Stromal cell of bone marrow (primary cell): ENCODE results near the gene NIPSNAP2.
"Not testable (repeated sequence)": the region's sequence is repeated elsewhere in the genome, so short reads cannot be mapped to it uniquely, and the experiment has no call there.

Experiments
- DNase-seq: peaks from one replicate; pipeline ENCODE4 v3.0.0-alpha.2; 2012; ENCODE audit warnings: low read depth

The NIPSNAP2 gene

DNA sequence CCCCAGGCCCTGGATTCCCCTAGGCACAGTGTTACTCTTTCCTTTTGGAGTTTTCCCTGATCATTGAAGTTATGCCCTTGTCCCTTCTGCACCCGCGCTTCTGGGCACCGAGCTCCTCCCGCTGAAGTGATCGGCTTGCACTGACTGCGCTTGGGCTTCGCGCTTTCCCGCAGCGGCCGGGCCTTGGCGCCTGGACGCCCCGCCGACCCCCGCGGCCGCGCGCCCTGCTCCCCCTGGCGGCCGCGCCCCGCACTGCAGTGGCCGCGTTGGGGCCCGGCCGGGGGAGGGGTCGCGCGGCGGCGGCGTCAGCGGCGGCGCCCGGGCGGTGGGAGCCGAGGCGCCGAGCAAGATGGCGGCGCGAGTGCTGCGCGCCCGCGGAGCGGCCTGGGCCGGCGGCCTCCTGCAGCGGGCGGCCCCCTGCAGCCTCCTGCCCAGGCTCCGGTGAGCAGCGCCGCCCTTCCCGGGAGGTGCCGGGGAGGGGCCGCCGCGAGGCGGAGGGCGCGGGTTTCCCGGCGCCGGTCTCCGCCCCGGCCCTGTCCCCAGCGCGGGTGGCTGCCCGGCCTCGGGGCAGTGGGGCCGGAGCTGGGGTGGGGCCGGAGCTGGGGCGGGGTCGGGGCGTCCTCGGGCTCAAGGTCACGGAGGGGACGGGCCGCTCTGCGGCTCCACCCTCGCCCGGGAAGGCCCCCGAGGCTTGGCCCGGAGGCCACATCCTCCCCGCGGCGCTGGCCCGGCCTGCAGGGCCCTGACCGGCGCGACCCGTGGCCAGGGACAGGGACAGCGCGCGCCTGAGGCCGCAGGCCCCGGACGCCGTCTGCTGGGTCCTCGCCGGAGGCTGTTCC lies at the start of gene NIPSNAP2:
Gene NIPSNAP2, plus strand, starts transcription at position 325 of the 839 bp plus-strand sequence. Its CDS starts 25 bp downstream, at position 350.
- peak; percentile 20 for DNase-seq

DNA sequence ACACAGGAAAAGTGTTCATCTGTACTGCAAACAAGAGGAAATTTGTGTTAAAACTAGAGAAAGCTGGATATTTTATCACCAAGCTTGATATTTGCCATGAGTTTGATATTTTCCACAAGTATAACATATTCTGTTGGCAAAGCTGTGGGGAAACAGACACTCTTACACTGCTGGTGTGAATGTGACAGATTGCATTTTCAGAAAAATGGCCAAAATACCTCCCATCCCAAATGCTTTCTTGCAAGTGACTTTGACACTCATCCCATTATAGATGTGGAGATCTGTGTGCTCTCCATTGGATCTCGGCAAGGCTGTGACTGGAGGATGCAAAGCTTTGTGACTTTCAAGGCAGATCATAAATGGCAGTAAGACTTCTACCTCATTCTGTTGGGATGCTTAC lies 46.6 kb upstream of the NIPSNAP2 start:
- DNase-seq, result no peak

DNA sequence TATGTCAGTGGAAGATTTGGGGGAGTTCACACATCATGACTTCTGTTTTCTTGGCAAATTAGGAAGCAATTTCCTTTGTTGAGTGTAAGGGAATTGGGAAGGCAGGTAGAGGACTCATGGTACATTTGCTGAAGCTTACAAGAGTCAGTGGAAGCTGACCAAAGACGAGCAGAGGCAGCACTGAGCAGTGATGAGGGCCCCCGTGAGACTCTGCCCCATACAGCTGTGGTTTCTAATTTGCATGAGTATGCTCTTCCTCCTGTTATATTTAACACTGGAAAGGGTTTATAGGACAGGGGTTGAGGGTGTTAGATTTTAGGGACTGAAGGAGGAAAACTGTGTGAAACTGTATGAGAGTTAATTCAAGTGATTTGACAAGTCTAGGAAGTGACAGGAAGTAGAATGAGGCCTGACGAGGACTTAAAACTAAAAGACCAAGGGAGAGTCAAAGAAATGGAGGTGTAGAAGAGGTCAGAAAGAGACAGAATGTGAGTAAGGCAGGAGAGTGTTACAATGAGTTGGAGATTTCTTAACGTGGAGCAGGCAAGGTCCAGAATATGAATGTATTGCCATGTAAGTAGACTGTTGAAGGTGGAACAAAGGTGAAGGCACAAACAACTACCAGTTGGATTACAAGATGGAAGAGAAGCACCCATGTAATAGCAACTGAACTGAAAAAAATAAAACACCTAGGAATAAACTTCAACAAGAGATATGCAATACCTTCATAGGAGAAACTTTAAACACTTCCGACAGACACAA lies 36.2 kb upstream of the NIPSNAP2 start:
- DNase-seq, result no peak

DNA sequence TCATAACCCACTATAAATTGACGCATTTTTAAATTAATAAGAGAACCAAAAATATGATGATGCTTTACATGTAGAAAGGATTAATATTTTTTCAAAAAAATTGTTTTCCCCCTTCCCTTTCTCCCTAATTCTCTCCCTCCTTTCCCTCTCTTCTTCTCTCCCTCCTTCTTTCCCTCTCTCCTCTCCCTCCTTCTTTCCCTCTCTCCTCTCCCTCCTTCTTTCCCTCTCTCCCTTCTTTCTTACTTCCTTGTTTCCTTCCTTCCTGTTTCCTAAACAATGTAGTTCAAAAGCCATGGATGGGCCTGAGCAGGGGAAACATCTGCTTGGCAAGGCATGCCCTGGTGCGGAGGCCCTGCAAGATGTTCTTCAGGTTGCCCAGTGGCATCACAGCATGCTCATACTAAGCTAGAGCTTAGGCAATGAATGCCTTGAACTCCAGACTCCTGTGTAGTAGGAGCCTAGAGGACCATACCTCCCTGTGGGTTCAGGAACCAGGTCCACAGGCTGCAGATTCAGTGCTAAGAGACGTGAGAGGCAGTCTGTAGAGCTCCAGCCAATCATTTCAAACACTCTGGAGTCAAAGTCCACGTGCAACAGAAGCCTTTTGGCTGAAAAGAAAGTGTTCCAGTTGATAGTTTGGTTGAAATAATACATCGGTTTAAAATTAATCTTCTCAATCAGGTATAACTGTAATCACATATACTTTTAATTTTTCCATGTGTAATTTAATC lies 32.8 kb upstream of the NIPSNAP2 start:
- DNase-seq, result no peak

DNA sequence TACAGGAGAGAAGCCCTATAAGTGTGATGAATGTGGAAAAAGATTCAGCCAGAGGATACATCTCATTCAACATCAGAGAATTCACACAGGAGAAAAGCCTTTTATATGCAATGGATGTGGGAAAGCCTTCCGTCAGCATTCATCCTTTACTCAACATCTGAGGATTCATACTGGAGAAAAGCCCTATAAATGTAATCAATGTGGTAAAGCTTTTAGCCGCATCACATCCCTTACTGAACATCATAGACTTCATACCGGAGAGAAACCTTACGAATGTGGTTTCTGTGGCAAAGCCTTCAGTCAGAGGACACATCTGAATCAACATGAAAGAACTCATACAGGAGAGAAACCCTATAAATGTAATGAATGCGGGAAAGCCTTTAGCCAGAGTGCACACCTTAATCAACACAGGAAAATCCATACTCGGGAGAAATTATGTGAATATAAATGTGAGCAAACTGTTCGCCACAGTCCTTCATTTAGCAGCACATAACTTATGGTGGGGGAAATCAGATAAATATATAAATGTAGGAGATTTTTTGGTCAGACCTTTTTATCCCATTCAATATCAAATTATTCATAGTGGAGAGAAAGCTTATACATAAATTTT lies 24.8 kb upstream of the NIPSNAP2 start:
- no peak for DNase-seq

DNA sequence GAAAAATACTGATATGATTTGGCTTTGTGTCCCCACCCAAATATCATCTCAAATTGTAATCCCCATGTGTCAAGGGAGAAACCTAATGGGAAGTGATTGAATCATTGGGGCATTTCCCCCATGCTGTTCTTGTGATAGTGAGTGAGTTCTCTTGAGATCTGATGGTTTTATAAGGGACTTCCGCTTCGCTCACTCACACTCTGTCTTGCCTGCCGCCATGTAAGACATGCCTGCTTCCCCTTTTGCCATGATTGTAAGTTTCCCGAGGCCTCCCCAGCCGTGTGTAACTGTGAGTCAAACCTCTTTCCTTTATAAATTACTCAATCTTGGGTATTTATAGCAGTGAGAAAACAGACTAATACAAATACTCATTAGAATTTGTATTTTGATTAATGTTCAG lies 17.8 kb upstream of the NIPSNAP2 start:
- no peak for DNase-seq

DNA sequence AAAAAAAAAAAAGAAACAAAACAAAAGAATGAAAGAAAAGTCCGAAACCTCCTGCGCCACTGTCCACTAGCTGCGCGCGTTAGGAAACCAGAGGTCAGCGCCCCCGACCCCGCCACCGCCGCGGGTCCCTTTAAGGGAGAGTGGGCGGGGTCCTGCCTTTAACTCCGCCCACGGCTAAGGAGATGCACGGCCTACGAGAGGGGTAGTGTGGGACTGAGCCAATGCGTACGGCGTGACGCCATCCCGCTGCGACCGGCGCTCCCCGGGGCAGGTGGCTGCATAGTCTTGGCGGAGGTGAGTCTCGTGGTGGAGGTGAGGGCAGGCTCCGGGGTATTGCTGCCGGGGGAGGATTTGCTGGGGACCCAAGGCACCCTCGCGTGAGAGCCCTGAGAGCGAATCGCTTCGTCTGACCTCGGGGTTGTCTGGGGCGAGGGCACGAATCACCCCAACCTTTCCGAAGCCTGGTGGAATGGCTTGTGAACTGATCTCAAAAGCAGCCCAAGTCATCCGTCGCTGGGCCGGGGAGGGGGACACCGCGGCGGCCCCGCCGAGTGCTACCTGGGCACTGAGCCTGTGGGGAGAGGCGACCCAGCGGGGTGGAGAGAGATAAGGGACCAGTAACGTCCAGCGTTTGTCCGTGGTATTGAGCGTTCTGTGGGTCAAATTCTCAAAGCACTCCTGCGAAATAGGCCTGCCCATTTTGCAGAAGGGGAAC lies 12.6 kb upstream of the NIPSNAP2 start, which contains the start of gene MRPS17:
Gene MRPS17, plus strand, starts transcription at position 241 of the 715 bp plus-strand sequence. CDS start 1,319 bp downstream, outside the sequence.
- peak; percentile 67 for DNase-seq

DNA sequence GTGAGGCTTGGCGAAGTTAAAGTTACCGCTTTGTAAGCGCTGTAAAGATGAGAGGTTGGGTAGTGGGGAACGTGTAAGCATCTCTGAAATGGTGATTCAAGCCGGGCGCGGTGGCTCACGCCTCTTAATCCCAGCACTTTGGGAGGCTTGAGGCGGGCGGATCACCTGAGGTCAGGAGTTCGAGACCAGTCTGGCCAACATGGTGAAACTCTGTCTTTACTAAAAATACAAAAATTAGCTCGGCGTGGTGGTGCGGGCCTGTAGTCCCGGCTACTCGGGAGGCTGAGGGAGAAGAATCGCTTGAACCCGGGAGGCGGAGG lies 12.1 kb upstream of the NIPSNAP2 start:
- DNase-seq, result not testable (repeated sequence)

DNA sequence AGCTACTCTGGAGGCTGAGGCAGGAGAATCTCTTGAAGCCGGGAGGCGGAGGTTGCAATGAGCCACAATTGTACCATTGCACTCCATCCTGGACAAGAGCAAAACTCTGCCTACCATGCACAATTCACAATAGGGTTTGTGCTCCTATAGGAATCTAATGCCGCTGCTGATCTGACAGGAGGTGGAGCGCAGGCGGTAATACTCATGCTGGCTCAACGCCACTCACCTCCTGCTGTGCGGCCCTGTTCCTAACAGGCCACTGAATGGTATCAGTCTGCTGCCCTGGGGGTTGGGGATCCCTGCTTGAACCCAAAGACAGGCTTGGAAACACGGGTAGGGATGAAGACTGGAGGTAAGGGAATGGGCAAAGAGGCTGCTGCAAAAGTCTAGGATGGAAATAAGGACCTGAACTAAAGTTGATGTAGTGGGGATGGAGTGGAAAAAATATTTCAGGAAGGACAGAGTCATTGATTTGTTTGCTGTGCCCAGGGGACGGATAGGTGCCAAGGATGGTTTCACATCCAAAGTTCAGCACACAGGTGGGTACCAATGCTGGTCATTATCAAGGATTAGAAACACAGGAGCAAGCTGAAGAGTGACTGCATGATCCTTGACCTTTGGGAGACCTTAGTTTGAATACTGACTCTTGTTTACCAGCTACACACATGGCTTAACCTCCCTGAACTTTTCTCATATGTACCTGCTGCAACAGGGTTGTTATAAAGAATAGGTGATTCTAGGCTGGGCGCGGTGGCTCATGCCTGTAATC lies 10.5 kb upstream of the NIPSNAP2 start:
- DNase-seq, result no peak

DNA sequence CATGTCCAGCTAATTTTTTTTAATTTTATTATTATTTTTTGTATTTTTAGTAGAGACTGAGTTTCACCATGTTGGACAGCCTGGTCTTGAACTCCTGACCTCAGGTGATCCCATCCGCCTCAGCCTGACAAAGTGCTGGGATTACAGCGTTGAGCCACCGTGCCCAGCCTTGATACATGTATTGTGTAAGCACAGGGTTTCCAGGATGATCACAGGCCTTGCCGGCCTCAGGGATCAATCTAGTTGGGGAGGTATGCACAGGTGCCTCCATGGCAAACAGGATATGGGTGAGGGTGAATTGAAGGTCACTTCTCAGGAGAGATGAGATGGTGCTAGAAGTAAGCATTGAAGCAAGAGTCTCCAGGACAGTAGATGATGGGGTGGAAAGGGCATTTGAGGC lies 7.2 kb upstream of the NIPSNAP2 start:
- no peak for DNase-seq

DNA sequence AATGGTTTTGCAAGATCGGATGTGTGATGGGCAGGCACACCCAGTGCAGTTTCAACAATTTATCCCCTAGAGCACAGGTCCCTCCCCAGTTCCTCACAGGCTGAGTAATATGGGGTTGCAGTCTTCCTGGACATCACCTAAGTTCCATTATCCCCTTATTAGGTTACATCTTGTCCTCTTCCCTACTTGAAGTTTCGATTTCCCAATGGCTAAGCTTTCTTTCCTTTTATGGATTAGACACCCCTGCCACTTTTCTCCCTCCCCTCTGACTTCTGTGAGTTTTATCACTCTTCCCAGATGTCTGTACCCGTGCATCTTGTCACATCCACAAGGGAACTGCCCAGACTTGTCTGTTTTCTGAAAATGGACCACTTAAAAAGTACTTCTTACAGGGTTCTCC lies 2.4 kb upstream of the NIPSNAP2 start:
- DNase-seq, result no peak

DNA sequence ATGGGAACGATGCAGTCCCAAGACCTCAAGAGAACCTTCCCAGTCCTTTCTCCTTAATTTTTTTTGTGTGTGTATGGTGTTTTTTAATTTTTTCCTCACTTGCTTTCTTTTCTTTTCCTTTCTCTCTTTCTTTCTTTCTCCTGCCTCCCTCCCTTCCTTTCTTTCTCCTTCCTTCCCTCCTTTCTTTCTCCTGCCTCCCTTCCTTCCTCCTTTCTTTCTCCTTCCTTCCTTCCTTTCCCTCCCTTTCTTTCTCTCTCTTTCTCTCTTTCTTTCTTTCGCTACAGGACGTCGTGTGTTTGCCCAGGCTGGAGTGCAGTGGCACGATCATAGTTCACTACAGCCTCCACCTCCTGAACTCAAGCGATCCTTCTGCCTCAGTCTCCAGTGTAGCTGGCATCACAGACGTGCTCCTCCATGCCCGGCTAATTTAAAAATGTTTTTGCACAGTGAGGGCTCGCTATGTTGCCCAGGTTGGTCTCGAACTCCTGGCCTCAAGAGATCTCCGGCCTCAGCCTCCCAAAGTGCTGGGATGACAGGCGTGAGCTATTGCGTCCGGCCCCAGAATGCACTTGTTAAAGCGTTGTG lies 709 bp upstream of the NIPSNAP2 start:
- DNase-seq, result no peak

DNA sequence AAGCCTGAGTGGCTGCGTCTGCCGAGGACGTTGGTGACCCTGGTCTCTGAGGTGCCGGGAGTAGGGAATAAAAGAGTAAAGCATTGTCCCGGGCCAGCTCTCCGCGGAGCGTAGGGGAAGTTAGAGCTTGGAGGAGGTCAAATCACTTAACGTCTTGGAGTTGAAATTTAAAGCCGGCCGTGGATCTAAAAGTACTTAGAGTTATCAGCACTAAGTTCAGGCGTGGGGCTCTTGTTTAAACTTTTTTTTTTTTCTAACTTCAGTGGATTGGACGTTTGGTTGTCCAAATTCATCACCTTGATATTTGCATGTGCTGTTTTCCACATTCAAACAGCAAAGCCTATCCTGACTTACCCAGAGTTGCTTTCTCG lies 700 bp downstream of the NIPSNAP2 start:
- DNase-seq, result no peak

DNA sequence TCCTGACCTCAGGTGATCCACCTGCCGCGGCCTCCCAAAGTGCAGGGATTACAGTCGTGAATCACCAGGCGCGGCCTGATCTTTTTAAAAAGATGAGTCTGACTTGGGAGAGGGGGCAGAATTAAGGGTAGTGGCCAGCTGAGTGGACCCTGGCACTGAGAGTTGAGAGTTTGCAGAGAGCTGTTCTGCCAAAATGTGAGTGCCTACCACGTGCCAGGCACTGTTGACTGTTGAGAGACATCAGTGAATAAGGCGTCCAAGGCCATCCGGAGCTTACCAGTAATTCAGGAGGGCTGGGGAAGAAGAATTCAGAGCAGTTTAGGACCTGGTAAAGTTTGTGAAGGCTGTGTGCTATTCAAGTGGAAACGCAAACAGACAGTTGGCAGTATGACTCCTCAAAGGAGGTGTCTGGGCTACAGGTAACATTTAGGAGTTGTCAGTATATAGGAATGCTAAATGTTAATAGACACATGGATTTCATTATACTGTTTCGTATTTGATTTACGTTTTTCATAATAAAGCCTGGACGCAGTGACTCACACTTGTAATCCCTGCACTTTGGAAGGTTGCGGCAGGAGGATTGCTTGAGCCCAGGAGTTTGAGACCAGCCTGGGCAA lies 1.5 kb downstream of the NIPSNAP2 start:
- no peak for DNase-seq

DNA sequence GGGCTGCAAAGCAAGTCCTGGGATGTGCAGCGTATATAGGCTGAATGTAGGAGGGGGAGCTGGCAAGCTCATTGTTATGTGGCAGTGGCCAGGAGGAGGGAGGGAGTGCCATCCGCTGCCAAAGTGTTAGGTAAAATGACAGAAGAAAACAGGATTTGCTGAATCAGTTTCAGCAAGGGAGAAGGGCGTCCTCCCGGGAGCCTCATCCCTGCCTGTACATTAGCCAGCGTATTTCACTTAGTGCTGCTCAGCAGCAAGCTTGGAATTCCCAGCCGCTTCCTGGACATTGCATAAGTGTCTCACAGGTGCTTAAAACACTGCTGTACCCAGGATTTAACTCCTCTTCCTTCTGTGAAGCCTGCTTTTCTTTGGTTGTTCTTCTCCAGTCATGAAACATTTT lies 2.5 kb downstream of the NIPSNAP2 start:
- no peak for DNase-seq

DNA sequence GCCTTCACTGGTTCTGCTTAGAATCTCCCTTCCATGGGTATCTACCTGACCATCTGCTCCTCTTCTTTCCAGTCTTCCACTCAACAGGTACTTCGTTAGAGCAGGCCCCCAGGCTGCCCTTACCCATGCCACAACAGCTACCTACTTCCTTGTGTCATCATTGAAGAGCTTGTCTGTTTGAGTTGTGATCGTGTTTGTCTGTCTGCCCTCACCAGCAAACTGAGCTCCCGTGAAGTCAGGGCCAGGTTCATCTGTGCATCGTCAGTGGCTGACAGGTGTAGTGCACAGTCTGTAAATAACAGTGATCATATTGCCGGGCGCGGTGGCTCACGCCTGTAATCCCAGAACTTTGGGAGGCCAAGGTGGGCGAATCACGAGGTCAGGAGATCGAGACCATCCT lies 5.0 kb downstream of the NIPSNAP2 start:
- DNase-seq, result no peak

DNA sequence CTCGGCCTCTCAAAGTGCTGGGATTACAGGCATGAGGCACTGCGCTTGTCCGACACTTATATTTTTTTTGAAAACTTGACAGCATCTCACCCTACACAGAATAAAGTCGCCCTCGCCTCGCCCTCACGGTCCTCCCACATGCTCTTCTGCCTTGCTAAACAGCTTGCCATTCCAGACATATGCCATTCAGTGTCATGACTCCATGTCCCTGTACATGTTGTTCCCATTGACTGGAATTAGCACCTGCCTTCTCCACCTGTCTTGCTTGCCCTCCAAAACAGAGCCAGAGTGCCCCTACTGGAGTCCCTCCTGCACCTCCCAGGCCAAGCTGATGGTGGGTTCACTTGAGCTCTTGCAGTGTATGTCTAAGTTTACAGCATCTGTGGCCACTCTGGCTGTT lies 6.2 kb downstream of the NIPSNAP2 start:
- DNase-seq, result no peak

DNA sequence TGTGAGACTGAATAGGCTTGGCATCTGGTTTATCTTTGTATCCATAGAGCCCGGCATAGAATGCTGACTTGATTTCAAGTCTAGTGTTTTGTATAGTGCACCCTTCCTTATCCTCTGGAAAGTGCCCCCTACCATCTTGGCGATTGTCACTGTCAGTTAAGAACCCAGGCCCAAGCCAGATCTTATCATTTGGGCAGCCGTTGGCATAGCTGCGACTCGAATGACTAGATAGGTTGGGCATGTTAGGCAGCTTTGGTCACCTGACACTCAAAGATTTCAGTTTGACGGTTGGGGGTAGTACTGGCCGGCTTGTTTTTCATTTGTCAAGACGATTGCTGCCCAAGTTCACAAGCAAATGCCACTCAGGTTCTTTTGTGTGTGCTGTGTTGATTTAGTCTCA lies 6.6 kb downstream of the NIPSNAP2 start:
- DNase-seq, result no peak

DNA sequence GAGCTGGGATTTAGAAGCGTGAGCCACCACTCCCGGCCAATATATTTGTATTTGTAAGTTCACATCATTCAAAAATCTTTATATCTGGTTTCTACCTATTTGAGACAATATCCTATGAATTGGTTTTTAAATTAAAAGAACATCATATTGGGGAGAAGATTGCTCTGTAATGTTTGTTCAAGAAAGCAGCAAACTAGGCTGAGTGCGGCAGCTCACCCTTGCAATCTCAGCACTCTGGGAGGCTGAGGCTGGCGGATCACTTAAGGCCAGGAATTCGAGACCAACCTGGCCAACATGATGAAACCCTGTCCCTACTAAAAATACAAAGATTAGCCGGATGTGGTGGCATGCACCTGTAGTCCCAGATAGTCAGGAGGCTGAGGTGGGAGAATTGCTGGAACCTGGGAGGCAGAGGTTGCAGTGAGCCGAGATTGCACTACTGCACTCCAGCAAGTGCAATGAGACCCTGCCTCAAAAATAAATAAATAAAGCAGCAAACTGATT lies 9.4 kb downstream of the NIPSNAP2 start:
- DNase-seq, result no peak
